LNCAP (cell line): ENCODE measurements around the gene PPARD.

Experiments used
- CTCF ChIP-seq: fragments of 450-650 bp; IDR thresholded peaks from 2 replicates; pipeline ENCODE4 v1.5.1; 2017; ENCODE audit warnings: mild to moderate bottlenecking

PPARD gene

GRCh38 chr6:35342258-35343091 lies at the start of gene PPARD:
Gene PPARD, plus strand, starts transcription at chr6:35342558. Its CDS starts 68,530 bp downstream, at chr6:35411088.
- TF ChIP-seq CTCF = peak; percentile 91

GRCh38 chr6:35293681-35294080 lies 48.7 kb upstream of the PPARD start:
- no peak for TF ChIP-seq CTCF

GRCh38 chr6:35294308-35294945 lies 47.9 kb upstream of the PPARD start:
- peak; percentile 76 for TF ChIP-seq CTCF

GRCh38 chr6:35295036-35295435 lies 47.3 kb upstream of the PPARD start:
- TF ChIP-seq CTCF = no peak

- no peak for TF ChIP-seq CTCF
Observed at GRCh38 chr6:35295521-35296315, 46.6 kb upstream of the PPARD start.

GRCh38 chr6:35296931-35297600 lies 45.3 kb upstream of the PPARD start:
- no peak for TF ChIP-seq CTCF
